SU-DHL-6 (cell line): ENCODE results near the gene HSBP1.

Experiments
- EZH2phosphoT487 ChIP-seq: fragments of 200-600 bp; sonication (generic), shearing (Covaris generic); conservative IDR thresholded peaks from 2 replicates; pipeline ENCODE4 v1.6.1; 2018; ENCODE audit warnings: mild to moderate bottlenecking, antibody characterized with exemption, low read length, moderate library complexity, mixed read lengths
- TF ChIP-seq, protein P1 (sequence below): fragments of 200-600 bp; sonication (generic); IDR thresholded peaks from one replicate; pipeline ENCODE4 v1.5.1; 2017; ENCODE audit warnings: antibody characterized with exemption, mild to moderate bottlenecking, low read length, moderate library complexity; ENCODE audit not compliant: insufficient read depth, poor library complexity, severe bottlenecking

DNA sequence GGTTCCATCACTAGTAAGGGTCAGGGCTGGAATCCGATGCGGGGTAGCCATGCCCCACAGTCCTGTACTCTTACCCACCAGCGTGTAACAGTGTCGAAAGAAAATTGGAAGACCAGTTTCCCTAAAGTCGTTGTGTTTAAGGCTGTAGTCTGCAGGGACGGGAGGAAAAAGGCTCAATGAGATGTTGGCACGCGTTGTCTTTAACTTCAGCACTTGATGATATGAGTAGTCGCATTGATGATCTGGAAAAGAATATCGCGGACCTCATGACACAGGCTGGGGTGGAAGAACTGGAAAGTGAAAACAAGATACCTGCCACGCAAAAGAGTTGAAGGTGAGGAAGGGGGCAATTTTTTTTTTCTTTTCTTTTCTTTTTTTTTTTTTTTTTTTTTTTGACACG lies 1.3 kb downstream of the HSBP1 start:
- TF ChIP-seq EZH2phosphoT487, result no peak
- TF ChIP-seq, protein P1, sequence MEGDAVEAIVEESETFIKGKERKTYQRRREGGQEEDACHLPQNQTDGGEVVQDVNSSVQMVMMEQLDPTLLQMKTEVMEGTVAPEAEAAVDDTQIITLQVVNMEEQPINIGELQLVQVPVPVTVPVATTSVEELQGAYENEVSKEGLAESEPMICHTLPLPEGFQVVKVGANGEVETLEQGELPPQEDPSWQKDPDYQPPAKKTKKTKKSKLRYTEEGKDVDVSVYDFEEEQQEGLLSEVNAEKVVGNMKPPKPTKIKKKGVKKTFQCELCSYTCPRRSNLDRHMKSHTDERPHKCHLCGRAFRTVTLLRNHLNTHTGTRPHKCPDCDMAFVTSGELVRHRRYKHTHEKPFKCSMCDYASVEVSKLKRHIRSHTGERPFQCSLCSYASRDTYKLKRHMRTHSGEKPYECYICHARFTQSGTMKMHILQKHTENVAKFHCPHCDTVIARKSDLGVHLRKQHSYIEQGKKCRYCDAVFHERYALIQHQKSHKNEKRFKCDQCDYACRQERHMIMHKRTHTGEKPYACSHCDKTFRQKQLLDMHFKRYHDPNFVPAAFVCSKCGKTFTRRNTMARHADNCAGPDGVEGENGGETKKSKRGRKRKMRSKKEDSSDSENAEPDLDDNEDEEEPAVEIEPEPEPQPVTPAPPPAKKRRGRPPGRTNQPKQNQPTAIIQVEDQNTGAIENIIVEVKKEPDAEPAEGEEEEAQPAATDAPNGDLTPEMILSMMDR, result no peak
